GM18526 (cell line): ENCODE measurements around the gene KARS1.
A peak's percentile ranks its signal among the peaks of the same experiment; 100 is the strongest.

Experiments used
- POLR2A ChIP-seq: IDR thresholded peaks from 3 replicates; pipeline ENCODE4 v1.6.1; 2011; ENCODE audit not compliant: insufficient read length; ENCODE audit errors: extremely low read depth

The KARS1 gene

GRCh38 chr16:75647492-75648264 is at the start of gene KARS1, which contains the start of gene TERF2IP:
TSS of gene KARS1 (minus strand) at chr16:75647665. CDS start at chr16:75647639, 26 bp downstream.
TSS of gene TERF2IP (plus strand) at chr16:75647773. CDS start at chr16:75647883, 110 bp downstream.
- TF ChIP-seq POLR2A, result peak; percentile 92

DNA sequence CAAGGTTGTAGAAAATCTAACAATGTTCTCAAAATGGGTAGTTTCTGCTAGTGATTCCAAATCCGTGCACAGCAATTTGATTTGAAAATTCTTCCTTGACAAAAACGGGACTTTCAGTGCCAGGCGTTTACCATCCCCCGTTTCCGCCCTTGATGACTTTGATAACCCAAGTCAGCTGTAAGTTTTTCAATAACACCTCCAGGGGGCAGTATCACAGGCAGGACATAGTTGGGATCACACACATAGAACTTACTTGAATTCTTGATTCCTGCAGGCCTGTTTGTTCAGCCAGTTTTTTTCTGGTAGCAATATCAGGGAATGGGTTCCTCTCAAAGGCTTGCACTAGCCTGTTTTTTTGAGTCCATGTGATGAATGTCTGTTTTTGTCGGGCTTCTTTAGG is 48.2 kb upstream of the KARS1 start:
- TF ChIP-seq POLR2A, result no peak

GRCh38 chr16:75687361-75687760 is 39.9 kb upstream of the KARS1 start:
- TF ChIP-seq POLR2A, result no peak

DNA sequence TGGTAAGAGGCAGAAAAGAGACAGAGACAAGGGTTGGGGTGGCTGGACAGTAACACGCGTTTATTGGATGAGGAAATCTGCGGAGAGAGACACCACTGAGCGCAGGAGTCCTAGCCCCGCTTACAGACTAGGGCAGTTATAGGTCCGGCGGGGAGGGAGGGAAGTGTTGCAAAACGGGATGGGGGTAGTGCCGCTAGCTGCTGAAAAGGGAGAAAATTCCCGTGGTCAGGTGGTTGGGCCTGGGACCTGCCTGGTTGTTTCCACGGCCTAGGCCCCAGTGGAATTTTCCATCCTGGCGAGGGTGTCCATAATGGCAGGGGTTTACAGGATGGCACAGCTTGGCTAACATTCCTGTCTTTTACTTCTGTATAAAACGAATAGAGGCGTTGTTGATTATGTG is 34.8 kb upstream of the KARS1 start:
- no peak for TF ChIP-seq POLR2A

DNA sequence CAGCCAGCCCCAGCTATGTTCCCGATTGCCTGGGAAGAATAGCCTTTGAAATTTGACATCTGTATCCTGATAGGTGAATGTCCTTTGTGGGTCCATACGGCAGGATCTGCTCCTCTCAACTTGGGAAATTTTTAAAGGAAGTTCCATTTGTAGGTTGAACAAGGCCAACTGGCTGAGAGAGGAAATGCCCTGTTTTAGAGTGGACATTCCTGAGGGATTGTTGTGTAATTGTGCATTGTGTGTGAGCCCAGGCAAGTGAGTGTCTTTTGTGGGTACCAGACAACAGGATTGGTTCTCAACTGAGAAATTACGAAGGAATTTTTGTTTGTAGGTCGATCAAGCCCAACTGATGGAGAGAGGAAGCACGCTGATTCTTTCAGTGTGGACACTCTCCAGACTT is 31.9 kb upstream of the KARS1 start:
- TF ChIP-seq POLR2A, result no peak

DNA sequence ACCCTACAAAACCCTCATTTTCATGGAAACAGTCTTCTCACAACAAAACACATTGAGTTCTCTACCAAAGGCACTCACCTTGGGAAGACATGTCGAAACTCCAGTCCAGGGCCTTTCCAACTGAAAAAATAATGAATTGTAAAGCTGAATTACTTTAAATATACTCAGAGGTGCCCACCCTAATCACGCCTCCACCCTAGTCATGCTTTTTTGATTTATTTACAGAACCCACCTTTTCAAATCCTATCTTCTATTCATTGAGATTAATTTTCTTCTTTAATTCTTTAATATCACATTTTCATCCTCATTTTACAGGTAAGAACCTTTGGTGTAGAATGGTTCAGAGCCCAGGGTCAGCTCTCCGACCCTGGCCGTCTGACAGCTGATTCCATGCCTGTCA is 29.4 kb upstream of the KARS1 start, which contains the start of gene CPHXL2:
Gene CPHXL2 (minus strand): TSS at position 101 of the 400 bp plus-strand sequence. CDS start 10 bp downstream, at position 91.
- TF ChIP-seq POLR2A, result no peak

DNA sequence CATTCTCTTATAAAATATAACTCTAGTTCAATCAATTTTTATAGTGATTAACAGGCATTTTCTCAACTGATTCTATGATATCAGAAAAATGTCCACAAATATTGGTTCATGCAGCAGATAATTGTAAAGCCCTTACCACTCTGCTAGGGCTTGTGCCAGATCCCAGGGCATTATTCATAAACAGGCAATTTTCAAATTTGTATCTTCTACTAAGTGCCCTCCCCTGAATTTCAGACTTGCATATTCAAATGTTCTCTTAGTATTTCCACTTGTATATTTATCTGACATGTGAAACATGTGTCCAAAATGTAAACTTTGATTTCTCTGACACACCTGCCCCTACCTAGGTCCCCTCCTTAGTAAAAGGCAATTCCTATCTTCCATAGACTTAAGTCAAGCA is 20.0 kb upstream of the KARS1 start:
- no peak for TF ChIP-seq POLR2A

DNA sequence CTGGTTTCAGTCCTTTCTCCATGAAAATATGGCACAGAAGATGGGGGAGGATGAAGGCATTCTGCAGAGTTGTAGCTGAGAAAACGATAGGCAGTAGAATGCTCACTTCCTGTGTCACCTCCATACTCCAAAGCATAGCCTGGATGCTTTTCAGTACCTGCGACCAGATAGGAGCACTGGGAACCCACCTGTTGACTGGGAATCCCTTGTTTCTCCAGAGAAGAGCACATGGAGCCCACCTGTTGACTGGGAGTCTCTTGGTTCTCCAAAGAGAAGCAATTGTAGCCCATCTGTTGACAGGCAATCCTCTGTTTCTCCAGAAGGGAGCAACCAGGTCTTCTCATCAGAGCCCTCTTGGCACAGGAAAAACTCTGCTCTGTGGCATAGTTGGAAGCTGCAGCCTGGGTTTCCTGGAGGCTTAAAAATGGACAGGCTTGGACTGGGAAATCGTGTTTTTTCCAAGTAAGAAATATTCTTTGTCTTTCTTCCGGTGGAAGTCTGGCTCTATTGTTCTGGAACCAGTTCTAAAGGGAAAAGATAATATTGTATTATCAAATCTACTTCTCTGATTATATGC is 13.3 kb upstream of the KARS1 start:
- no peak for TF ChIP-seq POLR2A

- TF ChIP-seq POLR2A, result no peak
These were observed 12.9 kb upstream of the KARS1 start for GRCh38 chr16:75660321-75660720.

- no peak for TF ChIP-seq POLR2A
These were observed 10.7 kb upstream of the KARS1 start for GRCh38 chr16:75658175-75658574.

DNA sequence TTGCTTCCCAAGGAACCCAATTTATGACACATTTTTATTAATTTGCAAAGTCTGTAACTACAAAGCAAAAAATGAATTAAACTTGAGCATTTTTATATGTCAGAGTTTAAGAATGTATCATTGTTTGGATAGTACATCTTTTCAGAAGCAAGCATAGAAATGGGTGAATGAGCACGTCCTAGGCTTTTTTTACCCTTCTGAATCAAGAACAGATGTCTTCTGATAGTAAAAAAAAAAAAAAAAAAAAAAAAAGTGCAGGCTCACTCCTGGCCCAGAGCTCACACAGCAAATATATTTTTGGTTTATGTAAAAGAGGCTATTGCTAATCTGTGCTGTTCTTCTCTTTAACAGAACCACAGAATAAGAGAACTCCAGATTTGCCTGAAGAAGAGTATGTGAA is 6.5 kb upstream of the KARS1 start:
- TF ChIP-seq POLR2A, result no peak

DNA sequence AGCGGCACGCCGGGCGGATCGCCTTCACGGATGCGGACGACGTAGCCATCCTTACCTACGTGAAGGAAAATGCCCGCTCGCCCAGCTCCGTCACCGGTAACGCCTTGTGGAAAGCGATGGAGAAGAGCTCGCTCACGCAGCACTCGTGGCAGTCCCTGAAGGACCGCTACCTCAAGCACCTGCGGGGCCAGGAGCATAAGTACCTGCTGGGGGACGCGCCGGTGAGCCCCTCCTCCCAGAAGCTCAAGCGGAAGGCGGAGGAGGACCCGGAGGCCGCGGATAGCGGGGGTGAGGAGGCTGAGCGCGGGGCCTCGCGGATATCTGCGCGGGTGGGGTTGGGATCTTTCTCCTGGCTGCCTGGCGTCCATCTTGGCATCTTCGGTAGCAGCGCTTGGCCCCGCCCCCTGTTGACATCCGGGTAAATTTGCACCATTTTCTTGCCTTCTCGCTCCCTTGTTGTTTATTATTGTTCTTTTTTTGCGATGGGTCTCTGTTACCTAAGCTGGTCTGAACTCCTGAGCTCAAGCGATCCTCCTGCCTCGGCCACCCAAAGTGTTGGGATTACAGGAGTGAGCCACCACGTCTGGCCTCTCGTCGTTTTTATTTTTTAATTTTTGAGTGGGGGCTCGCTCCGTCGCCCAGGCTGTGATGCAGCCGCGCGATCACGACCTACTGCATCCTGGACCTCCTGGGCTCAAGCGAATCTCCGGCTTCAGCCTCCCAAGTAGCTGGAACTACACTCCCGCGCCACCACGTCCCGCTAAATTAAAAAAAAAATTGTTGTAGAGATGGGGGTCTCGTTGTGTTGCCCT is 1.0 kb upstream of the KARS1 start:
- TF ChIP-seq POLR2A, result peak; percentile 40

GRCh38 chr16:75647112-75647491 is 363 bp downstream of the KARS1 start:
- TF ChIP-seq POLR2A, result no peak

DNA sequence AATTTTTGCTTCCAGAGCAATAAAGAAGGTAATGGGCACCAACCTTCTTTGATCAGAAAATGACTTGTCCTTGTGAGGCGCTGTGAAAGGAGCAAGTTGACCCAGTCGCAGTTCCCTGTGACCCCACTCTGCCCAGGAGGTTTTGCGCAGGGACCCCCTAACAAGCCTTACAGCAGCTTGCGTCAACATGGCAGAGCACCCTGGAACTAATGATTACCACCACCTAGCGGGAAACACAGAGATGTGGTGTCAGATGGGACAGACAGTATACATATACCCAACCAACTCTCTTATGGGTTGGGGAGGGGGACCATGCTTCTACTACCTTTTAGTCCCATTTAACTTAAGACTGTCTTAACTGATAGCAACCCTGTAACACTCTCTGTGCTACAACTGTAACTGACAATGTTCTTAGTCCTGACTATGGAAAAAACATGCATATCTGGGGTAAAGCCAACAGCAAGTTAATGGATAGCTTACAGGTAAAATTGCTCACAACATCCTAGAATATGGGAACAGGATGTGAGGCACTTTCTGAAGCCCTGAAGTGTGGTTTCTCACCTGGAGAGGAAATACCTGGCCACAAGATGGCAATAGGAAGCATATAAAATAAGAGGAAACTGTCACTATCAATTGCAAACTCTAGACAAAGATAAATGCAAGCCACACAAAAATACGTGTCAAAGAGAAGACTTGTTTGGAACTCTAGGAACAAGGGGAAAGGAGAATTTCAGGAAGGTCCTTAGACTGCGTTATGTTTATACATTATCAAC is 3.0 kb downstream of the KARS1 start:
- TF ChIP-seq POLR2A, result no peak

- no peak for TF ChIP-seq POLR2A
These were observed 6.9 kb downstream of the KARS1 start for GRCh38 chr16:75640598-75640997.

GRCh38 chr16:75635036-75635435 is 12.4 kb downstream of the KARS1 start:
- no peak for TF ChIP-seq POLR2A

- TF ChIP-seq POLR2A, result no peak
These were observed 14.6 kb downstream of the KARS1 start for GRCh38 chr16:75632857-75633256.
